ENCODE data around the gene SCML1. TPM values are rescaled to one million over a fixed set of nuclear protein-coding genes. Genes with fewer than 3 reads are reported as not detected.

SCML1 gene
- total and polyA plus RNA-seq, 9 of the 15 experiments (the other 6 are each of a cell fraction or from before 2014, with no cell fraction given) = 0.01 to 0.04 (median 0.04) TPM; not detected in 6

GRCh38 chrX:17801431-17801830 lies 64.1 kb downstream of the SCML1 start (continued):
- TF ChIP-seq, protein P1, sequence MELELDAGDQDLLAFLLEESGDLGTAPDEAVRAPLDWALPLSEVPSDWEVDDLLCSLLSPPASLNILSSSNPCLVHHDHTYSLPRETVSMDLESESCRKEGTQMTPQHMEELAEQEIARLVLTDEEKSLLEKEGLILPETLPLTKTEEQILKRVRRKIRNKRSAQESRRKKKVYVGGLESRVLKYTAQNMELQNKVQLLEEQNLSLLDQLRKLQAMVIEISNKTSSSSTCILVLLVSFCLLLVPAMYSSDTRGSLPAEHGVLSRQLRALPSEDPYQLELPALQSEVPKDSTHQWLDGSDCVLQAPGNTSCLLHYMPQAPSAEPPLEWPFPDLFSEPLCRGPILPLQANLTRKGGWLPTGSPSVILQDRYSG (tag; conservative IDR thresholded peaks at IDR 0.05; ENCODE audit: low read depth) = no peak

GRCh38 chrX:17802756-17803155 lies 65.5 kb downstream of the SCML1 start:
- no peaks in the 10 kb centered on the region for H3K9me1 ChIP-seq (ENCODE audit: control insufficient read depth, insufficient read depth, low read length)
- intact Hi-C loops (cut with micrococcal nuclease) (no loop called here), in situ Hi-C loops (cut with MboI) (no loop called here)
- no peak overlapping the region for H3K27ac ChIP-seq (ENCODE audit: extremely low read depth, low read depth, low read length)
- DNase-seq (ENCODE audit: extremely low read depth in 1 of 4, low spot score in 3 of 4) (no peak), ATAC-seq (no peak), FAIRE-seq (no peak)
- H4K20me1 ChIP-seq (replicated peaks; ENCODE audit: control insufficient read depth, insufficient read depth, low read length) = no peaks in the 10 kb centered on the region
- H3K79me2 ChIP-seq (ENCODE audit: control insufficient read depth, insufficient read depth, low read length) = no peaks in the 10 kb centered on the region
- BruUV-seq (replicated peaks) = no TSS peak
- H3K27me3 ChIP-seq (ENCODE audit: control insufficient read depth in 2 of 2, insufficient read depth in 2 of 2, low read length in 2 of 2) = 0 out of 5 replicates have a peak, but pooled peaks cover 0 to 8% of the 10 kb centered on the region in 2 experiments
- H3K9ac ChIP-seq (ENCODE audit: insufficient read depth in 1 of 2, low read depth in 2 of 2, low read length in 2 of 2) = no peak overlapping the region
- H3K4me3 ChIP-seq = no peak overlapping the region
- 7% methylated on average over 5 of the region's 7 CpGs for whole genome bisulfite sequencing (ENCODE audit: insufficient coverage, low coverage, missing lambda C conversion rate)
- H2AFZ ChIP-seq (ENCODE audit: low read depth, low read length) = no peak overlapping the region
- CTCF ChIA-PET (ENCODE audit: low intra/inter-chr PET ratio) = no interaction called here
- no peaks in the 10 kb centered on the region for H3K4me1 ChIP-seq (replicated peaks in 1 of 2; ENCODE audit: control insufficient read depth in 2 of 2, insufficient read depth in 2 of 2, low read length in 2 of 2)
- POLR2A ChIA-PET = no interaction called here
- H3K4me2 ChIP-seq (ENCODE audit: insufficient read depth, low read length) = no peak overlapping the region
- H3K9me3 ChIP-seq (replicated peaks; ENCODE audit: control insufficient read depth, insufficient read depth, low read depth, low read length) = no peaks in the 10 kb centered on the region
- no peaks in the 10 kb centered on the region for H3K36me3 ChIP-seq (ENCODE audit: control insufficient read depth, insufficient read depth, low read length)
- TF ChIP-seq RCOR1 (IDR thresholded peaks at IDR 0.05; ENCODE audit: borderline replicate concordance in 1 of 2, low read depth in 2 of 2, low read length in 2 of 2) (no peak), CBFA2T3 (IDR thresholded peaks at IDR 0.05) (no peak), CBFA2T2 (conservative IDR thresholded peaks at IDR 0.05) (no peak), MAFF (IDR thresholded peaks at IDR 0.05; ENCODE audit: low read length) (no peak), FOXP1 (CRISPR knock-in tag; IDR thresholded peaks at IDR 0.05) (no peak), EGR1 (conservative IDR thresholded peaks at IDR 0.05) (no peak), MGA (IDR thresholded peaks at IDR 0.05) (no peak)
- TF ChIP-seq, protein P2, sequence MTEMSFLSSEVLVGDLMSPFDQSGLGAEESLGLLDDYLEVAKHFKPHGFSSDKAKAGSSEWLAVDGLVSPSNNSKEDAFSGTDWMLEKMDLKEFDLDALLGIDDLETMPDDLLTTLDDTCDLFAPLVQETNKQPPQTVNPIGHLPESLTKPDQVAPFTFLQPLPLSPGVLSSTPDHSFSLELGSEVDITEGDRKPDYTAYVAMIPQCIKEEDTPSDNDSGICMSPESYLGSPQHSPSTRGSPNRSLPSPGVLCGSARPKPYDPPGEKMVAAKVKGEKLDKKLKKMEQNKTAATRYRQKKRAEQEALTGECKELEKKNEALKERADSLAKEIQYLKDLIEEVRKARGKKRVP (CRISPR knock-in tag; IDR thresholded peaks at IDR 0.05) = no peak

Measured in K562 (cell line).